Peyer's patch (tissue), 4 donors: ENCODE measurements around the gene KBTBD3.

Experiments
- CTCF ChIP-seq, 6 experiments: fragments of 450-650 bp in 4 of 6; fragments of 200-600 bp in 2 of 6; sonication (generic) in 1 of 6; IDR thresholded peaks; one replicate each; pipeline ENCODE4 v1.5.1; 2017 to 2019; ENCODE audit warnings: antibody characterized with exemption in 6 of 6, mild to moderate bottlenecking in 3 of 6, moderate library complexity in 1 of 6
- POLR2A ChIP-seq, 2 donors: fragments of 450-650 bp; IDR thresholded peaks; one replicate each; pipeline ENCODE4 v1.5.1; 2017; ENCODE audit warnings: antibody characterized with exemption in 2 of 2, mild to moderate bottlenecking in 2 of 2, moderate library complexity in 2 of 2

GRCh38 chr11:106077609-106078455, 685 bp upstream of the KBTBD3 start, which contains the start of gene AASDHPPT:
- TF ChIP-seq CTCF (IDR thresholded peaks at IDR 0.05), result no peak
- no peak for TF ChIP-seq POLR2A (IDR thresholded peaks at IDR 0.05)
